G401 (cell line): Measurements from ENCODE around the gene NDUFS1. TPM values are rescaled to one million over a fixed set of nuclear protein-coding genes. Genes with fewer than 3 reads are reported as not detected.
"Not testable (repeated sequence)": the region's sequence is repeated elsewhere in the genome, so short reads cannot be mapped to it uniquely, and the experiment has no call there.

Experiments
- DNase-seq: peaks from one replicate; pipeline ENCODE4 v3.0.0-alpha.2; 2015; ENCODE audit warnings: low spot score
- in situ Hi-C: cut with HindIII; loops from 2 replicates; pipeline ENCODE4 v1.10.0; 2016; ENCODE audit warnings: low sequenced_read_pairs, mixed read lengths
- total RNA-seq: library from RNA; depleted of rRNA; stranded (reverse); fragments of >200 nt; shearing (Covaris generic); gene quantifications from 2 replicates; pipeline ENCODE4 v1.2.3, GENCODE V29; 2014; rRNA removed

Gene NDUFS1
- 206 and 242 TPM in 2 replicates for total RNA-seq

GRCh38 chr2:206159346-206160124 is at the start of gene NDUFS1, which contains the start of gene EEF1B2:
Gene NDUFS1, minus strand, starts transcription at chr2:206159444. Its CDS starts 5,766 bp downstream, at chr2:206153678.
Gene EEF1B2, plus strand, starts transcription at chr2:206159895. Its CDS starts 85 bp downstream, at chr2:206159980.
- DNase-seq: peak; percentile 99
- in situ Hi-C loops: no loop called here

DNA sequence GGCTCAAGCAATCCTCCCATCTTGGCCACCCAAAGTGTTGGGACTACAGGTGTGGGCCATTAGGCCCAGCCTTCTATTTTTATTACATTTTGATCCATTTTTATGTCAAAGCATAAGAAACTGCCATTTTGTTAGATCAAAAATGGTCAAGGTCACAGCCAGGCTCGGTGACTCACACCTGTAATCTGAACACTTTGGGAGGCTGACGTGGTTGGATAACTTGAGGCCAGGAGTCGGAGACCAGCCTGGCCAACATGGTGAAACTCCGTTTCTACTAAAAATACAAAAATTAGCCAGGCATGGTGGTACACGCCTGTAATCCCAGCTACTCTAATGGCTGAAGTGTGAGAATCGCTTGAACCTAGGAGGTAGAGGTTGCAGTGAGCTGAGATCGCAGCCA is 49.7 kb upstream of the NDUFS1 start:
- in situ Hi-C loops: no loop called here
- no peak for DNase-seq

DNA sequence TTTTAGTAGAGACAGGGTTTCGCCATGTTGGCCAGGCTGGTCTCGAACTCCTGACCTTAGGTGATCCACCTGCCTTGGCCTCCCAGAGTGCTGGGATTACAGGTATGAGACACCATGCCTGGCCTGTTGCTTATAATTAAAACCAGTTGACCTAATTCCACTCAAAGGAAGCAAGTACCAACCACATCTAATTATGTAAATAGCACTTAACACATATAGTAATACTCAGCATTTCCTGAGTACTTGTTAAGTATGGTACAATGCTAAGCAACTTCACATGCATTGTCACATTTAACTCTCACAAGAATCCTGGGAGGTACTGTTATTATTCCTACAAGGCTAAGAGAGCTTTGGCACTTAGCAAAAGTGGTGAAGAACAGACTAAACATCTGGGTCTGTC is 48.1 kb upstream of the NDUFS1 start:
- in situ Hi-C loops, DNase-seq: not testable (repeated sequence)

- in situ Hi-C loops: no loop called here
- DNase-seq: no peak
Observed at GRCh38 chr2:206204710-206205109, 45.5 kb upstream of the NDUFS1 start.

DNA sequence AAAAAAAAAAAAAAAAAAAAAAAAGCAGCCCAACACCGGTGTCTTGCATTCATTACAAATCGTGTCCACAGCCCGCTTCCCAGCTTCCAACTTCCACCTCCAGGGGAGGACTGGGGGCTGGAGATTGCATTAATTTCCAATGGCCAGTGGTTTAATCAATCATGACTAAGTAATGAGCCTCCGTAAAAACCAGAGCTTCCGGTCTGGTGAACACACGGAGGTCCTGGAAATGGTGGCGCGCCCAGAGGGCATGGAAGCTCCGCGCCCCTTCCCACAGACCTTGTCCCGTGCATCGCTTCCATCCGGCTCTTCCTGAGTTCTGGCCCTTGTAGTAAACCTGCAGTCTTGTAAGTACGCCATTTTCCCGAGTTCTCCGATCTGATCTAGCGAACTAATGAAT is 44.1 kb upstream of the NDUFS1 start:
- DNase-seq: no peak
- in situ Hi-C loops: no loop called here

GRCh38 chr2:206202446-206202845 is 43.2 kb upstream of the NDUFS1 start:
- no peak for DNase-seq
- in situ Hi-C loops: no loop called here

- no peak for DNase-seq
- in situ Hi-C loops: no loop called here
Observed at GRCh38 chr2:206201075-206201848, 42.0 kb upstream of the NDUFS1 start.

DNA sequence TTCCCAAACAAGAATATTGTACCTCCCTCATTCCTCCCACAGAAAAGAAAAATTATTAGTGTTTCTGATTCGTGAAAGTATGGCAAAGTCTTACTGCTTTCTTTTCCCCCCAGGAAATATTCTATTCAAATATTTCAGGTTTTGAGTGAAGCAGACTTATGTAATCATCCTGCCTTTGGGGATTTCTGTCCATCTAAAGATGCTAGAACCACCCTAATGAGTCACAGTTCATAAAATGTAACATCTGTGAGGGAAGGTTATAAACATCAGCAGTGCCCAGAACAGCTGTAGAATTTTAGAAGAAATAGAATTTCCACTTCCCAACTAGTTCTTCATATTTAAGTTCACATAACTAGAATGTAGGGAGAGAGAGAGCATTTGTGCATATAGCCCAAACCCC is 39.4 kb upstream of the NDUFS1 start:
- DNase-seq: no peak
- in situ Hi-C loops: no loop called here

DNA sequence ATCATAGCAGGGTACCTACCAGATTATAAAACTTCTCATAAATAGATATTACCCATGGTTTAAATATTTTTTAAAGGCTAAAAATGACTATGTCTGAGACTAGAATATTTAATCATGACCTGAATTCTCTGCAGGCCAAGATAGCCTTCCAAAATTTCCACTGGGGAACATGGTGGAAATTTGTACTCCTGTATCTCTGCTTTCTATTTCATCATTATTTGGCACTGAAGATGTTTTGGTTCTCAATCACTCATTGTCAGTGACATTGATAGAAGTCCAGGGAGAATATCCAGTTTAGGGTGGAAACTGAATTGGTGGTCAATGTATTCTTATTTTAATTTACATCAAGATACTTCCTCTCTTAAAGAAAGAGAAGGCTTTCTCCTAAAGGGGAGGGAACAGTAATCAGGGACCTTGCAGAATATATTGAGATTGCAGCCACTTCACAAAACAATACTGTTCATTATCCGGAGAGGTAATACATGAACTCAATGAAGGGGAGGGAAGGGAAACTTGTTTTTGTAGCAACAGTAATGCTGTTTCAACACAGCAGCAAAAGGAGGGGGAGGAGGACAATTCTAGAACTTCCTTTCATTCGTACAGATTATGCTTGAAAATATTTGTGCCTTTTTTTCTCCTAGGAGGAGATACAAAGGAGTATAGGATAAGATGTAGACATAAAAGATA is 34.6 kb upstream of the NDUFS1 start:
- in situ Hi-C loops: no loop called here
- DNase-seq: no peak

- DNase-seq: no peak
- in situ Hi-C loops: no loop called here
Observed at GRCh38 chr2:206192157-206192556, 32.9 kb upstream of the NDUFS1 start.

- in situ Hi-C loops: no loop called here
- DNase-seq: no peak
Observed at GRCh38 chr2:206190689-206191088, 31.4 kb upstream of the NDUFS1 start.

- no peak for DNase-seq
- in situ Hi-C loops: no loop called here
Observed at GRCh38 chr2:206190111-206190510, 30.9 kb upstream of the NDUFS1 start.

DNA sequence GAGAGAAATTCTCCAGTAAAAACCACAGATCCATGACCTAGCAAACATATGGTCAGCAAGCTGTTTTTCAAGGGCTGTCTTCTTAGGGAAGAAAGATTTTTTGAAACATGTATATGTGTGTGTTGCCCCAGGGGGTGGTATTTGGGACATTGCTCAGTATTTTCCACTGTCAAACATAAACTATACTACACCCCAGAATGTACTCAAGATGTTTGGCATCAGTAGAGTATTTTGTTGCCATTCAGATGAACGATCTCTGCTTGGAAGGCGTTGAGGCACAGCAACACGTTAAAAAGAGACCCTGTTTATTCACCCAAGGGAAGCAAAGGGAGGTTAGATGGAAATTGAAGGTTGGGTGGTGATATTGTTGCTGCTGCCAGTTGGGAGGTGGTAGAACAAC is 30.4 kb upstream of the NDUFS1 start:
- in situ Hi-C loops: no loop called here
- DNase-seq: no peak

DNA sequence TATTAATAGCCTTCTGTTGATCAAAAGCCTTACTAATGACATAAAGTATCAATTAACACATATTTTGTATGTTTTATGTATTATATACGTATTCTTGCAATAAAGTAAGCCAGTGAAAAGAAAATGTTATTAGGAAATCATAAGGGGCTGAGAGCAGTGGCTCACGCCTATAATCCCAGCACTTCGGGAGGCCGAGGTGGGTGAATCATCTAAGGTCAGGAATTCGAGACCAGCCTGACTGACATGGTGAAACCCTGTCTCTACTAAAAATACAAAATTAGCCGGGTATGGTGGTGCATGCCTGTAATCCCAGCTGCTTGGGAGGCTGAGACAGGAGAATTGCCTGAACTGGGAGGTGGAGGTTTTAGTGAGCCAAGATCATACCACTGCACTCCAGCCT is 22.3 kb upstream of the NDUFS1 start:
- DNase-seq, in situ Hi-C loops: not testable (repeated sequence)

DNA sequence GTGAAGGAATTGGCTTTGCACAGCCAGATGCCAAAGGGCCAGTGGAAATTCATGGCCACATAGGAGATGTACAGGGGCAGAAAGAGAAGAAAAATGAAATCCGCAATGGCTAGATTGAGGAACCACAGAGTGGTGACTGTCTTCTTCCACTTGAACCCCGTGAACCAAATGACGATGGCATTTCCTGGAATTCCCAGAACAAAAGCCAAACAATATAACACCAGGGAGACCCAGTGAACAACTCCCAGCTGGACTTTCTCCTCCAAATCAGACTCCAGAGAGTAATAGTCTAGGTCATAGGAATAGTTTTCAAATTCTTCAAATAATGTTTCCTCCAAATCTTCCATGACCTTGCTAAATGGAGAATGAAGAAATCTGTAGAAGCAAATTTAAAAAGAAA is 17.7 kb upstream of the NDUFS1 start:
- in situ Hi-C loops: no loop called here
- no peak for DNase-seq

DNA sequence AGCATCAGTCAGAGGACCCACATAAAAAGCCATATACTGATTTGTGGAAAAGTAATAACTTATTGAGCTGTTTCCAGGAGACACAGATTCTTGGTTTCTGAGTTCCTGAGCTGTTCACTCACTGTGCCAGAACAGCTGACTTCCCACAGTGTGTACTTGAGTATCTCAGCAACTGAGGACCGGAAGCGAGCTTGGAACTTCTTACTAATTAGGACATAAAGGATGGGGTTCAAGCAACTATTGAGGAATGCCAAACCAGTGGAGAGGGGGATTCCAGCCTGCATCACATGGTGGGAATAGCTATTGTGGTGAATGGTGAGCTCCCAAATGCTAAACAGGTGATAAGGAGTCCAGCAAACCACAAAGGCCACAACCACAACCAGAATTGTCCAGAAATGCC is 16.9 kb upstream of the NDUFS1 start:
- in situ Hi-C loops: no loop called here

GRCh38 chr2:206173147-206173546 is 13.9 kb upstream of the NDUFS1 start:
- DNase-seq: no peak
- in situ Hi-C loops: no loop called here

More for the DNA sequence above, 16.9 kb upstream of the NDUFS1 start:
- no peak for DNase-seq

- in situ Hi-C loops, DNase-seq: not testable (repeated sequence)
Observed at GRCh38 chr2:206171624-206172397, 12.6 kb upstream of the NDUFS1 start.

DNA sequence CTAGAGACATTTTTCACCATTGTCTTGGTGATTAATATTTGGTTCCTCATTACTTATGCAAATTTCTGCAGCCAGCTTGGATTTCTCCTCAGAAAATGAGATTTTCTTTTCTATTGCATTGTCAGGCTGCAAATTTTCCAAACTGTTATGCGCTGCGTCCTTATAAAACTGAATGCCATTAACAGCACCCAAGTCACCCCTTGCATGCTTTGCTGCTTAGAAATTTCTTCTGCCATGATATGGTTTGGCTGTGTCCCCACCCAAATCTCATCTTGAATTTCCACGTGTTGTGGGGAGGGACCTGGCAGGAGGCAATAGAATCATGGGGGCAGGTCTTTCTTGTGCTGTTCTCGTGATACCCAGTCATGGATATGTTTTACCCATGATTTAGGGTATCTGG is 9.0 kb upstream of the NDUFS1 start:
- DNase-seq, in situ Hi-C loops: not testable (repeated sequence)
